Measurements from ENCODE around the gene IL23R.

The IL23R gene

GRCh38 chr1:67294836-67295617 lies 128.8 kb downstream of the IL23R start:
- DNase-seq: no peak

DNA sequence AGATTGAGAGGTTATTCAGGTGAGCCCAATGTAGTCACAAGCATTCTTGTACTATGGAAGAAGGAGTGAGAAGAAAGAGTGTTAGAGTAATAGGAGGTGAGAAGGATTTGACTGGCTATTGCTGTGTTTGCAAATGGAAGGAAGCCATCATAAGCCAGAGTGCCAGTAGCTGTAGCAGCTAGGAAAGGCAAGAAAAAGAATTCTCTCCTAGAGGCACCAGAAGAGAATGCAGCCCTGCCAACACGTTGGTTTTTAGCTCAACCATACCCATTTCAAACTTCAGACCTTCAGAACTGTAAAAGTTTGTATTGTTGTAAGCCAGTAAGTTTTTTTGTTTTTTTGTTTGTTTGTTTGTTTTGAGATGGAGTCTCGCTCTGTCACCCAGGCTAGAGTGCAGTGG lies 132.5 kb downstream of the IL23R start:
- no peak for DNase-seq

GRCh38 chr1:67299296-67299695 lies 133.0 kb downstream of the IL23R start:
- no peak for DNase-seq

DNA sequence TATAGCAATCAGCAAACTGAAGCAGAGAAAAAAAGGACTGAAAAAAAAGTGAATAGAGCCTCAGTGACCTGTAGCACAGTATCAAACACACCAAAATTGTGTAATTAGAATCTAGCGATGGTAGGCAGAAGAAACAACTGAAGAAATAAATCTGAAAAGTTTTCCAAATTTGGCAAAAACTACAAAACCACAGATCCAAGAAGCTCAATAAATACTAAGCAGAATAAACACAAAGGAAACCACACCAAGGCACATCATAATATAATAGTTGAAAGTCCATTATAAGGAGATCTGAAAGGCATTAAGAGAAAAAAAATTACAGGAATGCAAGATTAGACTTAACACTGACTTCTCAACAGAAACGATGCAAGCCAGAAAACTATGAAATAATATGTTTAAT lies 134.3 kb downstream of the IL23R start:
- DNase-seq: no peak

DNA sequence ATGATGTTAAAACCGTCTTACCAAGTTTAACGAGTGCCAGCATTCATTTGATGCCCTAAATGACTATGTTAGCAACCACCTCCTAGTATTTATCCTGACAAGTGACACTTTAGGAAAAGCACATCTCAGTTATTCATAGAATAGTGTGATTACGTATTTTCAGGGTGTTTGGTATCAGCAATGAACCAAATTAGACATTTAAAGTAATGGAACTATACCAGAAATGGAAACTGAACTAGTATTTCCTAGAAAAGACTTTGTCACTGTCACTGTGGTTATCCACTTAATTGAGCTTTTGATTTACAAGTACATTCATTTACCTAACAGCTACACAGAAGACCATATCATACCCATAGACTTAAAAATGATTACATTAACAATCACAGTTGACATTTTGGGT lies 137.8 kb downstream of the IL23R start:
- no peak for DNase-seq

DNA sequence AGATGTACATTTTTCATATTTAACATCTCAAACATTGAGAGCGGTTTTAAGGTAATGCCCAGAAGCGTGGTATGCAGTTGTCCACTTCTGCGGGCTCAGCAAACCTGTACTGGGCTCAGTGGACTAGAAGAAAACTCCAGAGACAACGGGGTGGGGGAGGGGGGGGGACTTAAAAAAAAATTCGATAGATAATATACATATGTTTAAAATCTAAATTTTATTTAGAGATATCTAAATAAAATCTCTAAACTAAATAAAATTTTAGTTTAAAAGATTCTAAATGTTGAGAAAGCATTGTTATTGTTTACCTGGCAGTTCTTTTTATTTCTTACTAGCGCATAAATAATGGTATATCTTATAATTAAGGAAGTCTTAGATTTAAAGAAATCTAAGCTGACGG lies 140.3 kb downstream of the IL23R start:
- no peak for DNase-seq

- DNase-seq: peak in 1 of 56 donors; percentile 4
These were observed 141.2 kb downstream of the IL23R start, which contains the start of gene IL12RB2 for GRCh38 chr1:67307251-67308060. TSS of gene IL12RB2 (plus strand) at chr1:67307873. CDS start at chr1:67320369, 12,496 bp downstream.

GRCh38 chr1:67308136-67308535 lies 141.9 kb downstream of the IL23R start:
- no peak for DNase-seq
